Measurements from ENCODE around the gene JAG1.

Gene JAG1

GRCh38 chr20:10646886-10647420, 26.8 kb downstream of the JAG1 start:
- H3K27me3 ChIP-seq (ENCODE audit: control insufficient read depth, insufficient read depth, low read length, poor library complexity, severe bottlenecking), result no peaks in the 10 kb centered on the region
- peaks cover 83% of the 10 kb centered on the region for H3K36me3 ChIP-seq (ENCODE audit: control insufficient read depth, insufficient read depth, low read length)
- peaks cover 35% of the 10 kb centered on the region for H3K4me1 ChIP-seq (ENCODE audit: control insufficient read depth, insufficient read depth, low read length)
- no peak overlapping the region for H3K27ac ChIP-seq (ENCODE audit: insufficient read depth, low read depth, low read length, poor library complexity, severe bottlenecking)
- no peaks in the 10 kb centered on the region for H3K9me3 ChIP-seq (ENCODE audit: control insufficient read depth, low read length)
- 95 to 97% methylated on average over 9 of the region's 9 CpGs for WGBS, 2 experiments
- no peak overlapping the region for H3K4me3 ChIP-seq (ENCODE audit: insufficient read depth, low read depth, low read length)

- WGBS, 2 experiments, result 93 to 100% methylated on average over 4 of the region's 4 CpGs
- H3K27ac ChIP-seq (ENCODE audit: insufficient read depth, low read depth, low read length, poor library complexity, severe bottlenecking), result no peak overlapping the region
- no peak overlapping the region for H3K4me3 ChIP-seq (ENCODE audit: insufficient read depth, low read depth, low read length)
- no peaks in the 10 kb centered on the region for H3K9me3 ChIP-seq (ENCODE audit: control insufficient read depth, low read length)
- no peaks in the 10 kb centered on the region for H3K27me3 ChIP-seq (ENCODE audit: control insufficient read depth, insufficient read depth, low read length, poor library complexity, severe bottlenecking)
- H3K36me3 ChIP-seq (ENCODE audit: control insufficient read depth, insufficient read depth, low read length), result peaks cover 83% of the 10 kb centered on the region
- H3K4me1 ChIP-seq (ENCODE audit: control insufficient read depth, insufficient read depth, low read length), result peaks cover 32% of the 10 kb centered on the region
Measured at GRCh38 chr20:10646006-10646405, 27.8 kb downstream of the JAG1 start.

GRCh38 chr20:10645205-10645570, 28.6 kb downstream of the JAG1 start:
- 93 to 94% methylated on average over 10 of the region's 10 CpGs for WGBS, 2 experiments
- Histone ChIP-seq H3K4me1 (ENCODE audit: control insufficient read depth, insufficient read depth, low read length) (peaks cover 33% of the 10 kb centered on the region), H3K27ac (ENCODE audit: insufficient read depth, low read depth, low read length, poor library complexity, severe bottlenecking) (no peak overlapping the region), H3K4me3 (ENCODE audit: insufficient read depth, low read depth, low read length) (no peak overlapping the region), H3K9me3 (ENCODE audit: control insufficient read depth, low read length) (no peaks in the 10 kb centered on the region), H3K36me3 (ENCODE audit: control insufficient read depth, insufficient read depth, low read length) (peaks cover 87% of the 10 kb centered on the region), H3K27me3 (ENCODE audit: control insufficient read depth, insufficient read depth, low read length, poor library complexity, severe bottlenecking) (no peaks in the 10 kb centered on the region)

- WGBS, 2 experiments, result 95% methylated on average over 14 of the region's 14 CpGs
Measured at GRCh38 chr20:10644458-10645204, 29.2 kb downstream of the JAG1 start.

GRCh38 chr20:10643560-10643873, 30.3 kb downstream of the JAG1 start:
- Histone ChIP-seq H3K9me3 (ENCODE audit: control insufficient read depth, low read length) (no peaks in the 10 kb centered on the region), H3K27me3 (ENCODE audit: control insufficient read depth, insufficient read depth, low read length, poor library complexity, severe bottlenecking) (no peaks in the 10 kb centered on the region), H3K4me1 (ENCODE audit: control insufficient read depth, insufficient read depth, low read length) (peaks cover 35% of the 10 kb centered on the region), H3K36me3 (ENCODE audit: control insufficient read depth, insufficient read depth, low read length) (peaks cover 77% of the 10 kb centered on the region), H3K4me3 (ENCODE audit: insufficient read depth, low read depth, low read length) (no peak overlapping the region), H3K27ac (ENCODE audit: insufficient read depth, low read depth, low read length, poor library complexity, severe bottlenecking) (no peak overlapping the region)
- 94 to 97% methylated on average over 7 of the region's 7 CpGs for WGBS, 2 experiments

More at GRCh38 chr20:10644458-10645204, 29.2 kb downstream of the JAG1 start:
- H3K4me1 ChIP-seq (ENCODE audit: control insufficient read depth, insufficient read depth, low read length), result peaks cover 37% of the 10 kb centered on the region
- H3K27ac ChIP-seq (ENCODE audit: insufficient read depth, low read depth, low read length, poor library complexity, severe bottlenecking), result no peak overlapping the region
- H3K9me3 ChIP-seq (ENCODE audit: control insufficient read depth, low read length), result no peaks in the 10 kb centered on the region
- no peak overlapping the region for H3K4me3 ChIP-seq (ENCODE audit: insufficient read depth, low read depth, low read length)
- no peaks in the 10 kb centered on the region for H3K27me3 ChIP-seq (ENCODE audit: control insufficient read depth, insufficient read depth, low read length, poor library complexity, severe bottlenecking)
- peaks cover 88% of the 10 kb centered on the region for H3K36me3 ChIP-seq (ENCODE audit: control insufficient read depth, insufficient read depth, low read length)

- Histone ChIP-seq H3K4me1 (ENCODE audit: control insufficient read depth, insufficient read depth, low read length) (peaks cover 39% of the 10 kb centered on the region), H3K9me3 (ENCODE audit: control insufficient read depth, low read length) (no peaks in the 10 kb centered on the region), H3K4me3 (ENCODE audit: insufficient read depth, low read depth, low read length) (no peak overlapping the region), H3K27me3 (ENCODE audit: control insufficient read depth, insufficient read depth, low read length, poor library complexity, severe bottlenecking) (no peaks in the 10 kb centered on the region), H3K36me3 (ENCODE audit: control insufficient read depth, insufficient read depth, low read length) (peaks cover 72% of the 10 kb centered on the region), H3K27ac (ENCODE audit: insufficient read depth, low read depth, low read length, poor library complexity, severe bottlenecking) (peak overlapping the region; percentile 28)
- WGBS, 2 experiments, result 92 to 96% methylated on average over 4 of the region's 4 CpGs
Measured at GRCh38 chr20:10642856-10643559, 30.8 kb downstream of the JAG1 start.

GRCh38 chr20:10641893-10642292, 31.9 kb downstream of the JAG1 start:
- WGBS, 2 experiments, result 82 to 84% methylated on average over 7 of the region's 7 CpGs
- H3K27ac ChIP-seq (ENCODE audit: insufficient read depth, low read depth, low read length, poor library complexity, severe bottlenecking), result no peak overlapping the region
- peaks cover 48% of the 10 kb centered on the region for H3K4me1 ChIP-seq (ENCODE audit: control insufficient read depth, insufficient read depth, low read length)
- H3K36me3 ChIP-seq (ENCODE audit: control insufficient read depth, insufficient read depth, low read length), result peaks cover 67% of the 10 kb centered on the region
- no peak overlapping the region for H3K4me3 ChIP-seq (ENCODE audit: insufficient read depth, low read depth, low read length)
- no peaks in the 10 kb centered on the region for H3K9me3 ChIP-seq (ENCODE audit: control insufficient read depth, low read length)
- no peaks in the 10 kb centered on the region for H3K27me3 ChIP-seq (ENCODE audit: control insufficient read depth, insufficient read depth, low read length, poor library complexity, severe bottlenecking)

GRCh38 chr20:10641467-10641866, 32.3 kb downstream of the JAG1 start:
- H3K36me3 ChIP-seq (ENCODE audit: control insufficient read depth, insufficient read depth, low read length), result peaks cover 63% of the 10 kb centered on the region

GRCh38 chr20:10640897-10641296, 32.9 kb downstream of the JAG1 start:
- peaks cover 57% of the 10 kb centered on the region for H3K4me1 ChIP-seq (ENCODE audit: control insufficient read depth, insufficient read depth, low read length)
- WGBS, 2 experiments, result 94 to 98% methylated on average over 11 to 12 of the region's 12 CpGs
- H3K36me3 ChIP-seq (ENCODE audit: control insufficient read depth, insufficient read depth, low read length), result peaks cover 62% of the 10 kb centered on the region
- H3K9me3 ChIP-seq (ENCODE audit: control insufficient read depth, low read length), result no peaks in the 10 kb centered on the region
- H3K27ac ChIP-seq (ENCODE audit: insufficient read depth, low read depth, low read length, poor library complexity, severe bottlenecking), result peak overlapping the region; percentile 89
- H3K4me3 ChIP-seq (ENCODE audit: insufficient read depth, low read depth, low read length), result no peak overlapping the region
- H3K27me3 ChIP-seq (ENCODE audit: control insufficient read depth, insufficient read depth, low read length, poor library complexity, severe bottlenecking), result no peaks in the 10 kb centered on the region

More at GRCh38 chr20:10641467-10641866, 32.3 kb downstream of the JAG1 start:
- no peak overlapping the region for H3K27ac ChIP-seq (ENCODE audit: insufficient read depth, low read depth, low read length, poor library complexity, severe bottlenecking)
- H3K9me3 ChIP-seq (ENCODE audit: control insufficient read depth, low read length), result no peaks in the 10 kb centered on the region
- 95 to 97% methylated on average over 12 of the region's 12 CpGs for WGBS, 2 experiments
- no peaks in the 10 kb centered on the region for H3K27me3 ChIP-seq (ENCODE audit: control insufficient read depth, insufficient read depth, low read length, poor library complexity, severe bottlenecking)
- H3K4me1 ChIP-seq (ENCODE audit: control insufficient read depth, insufficient read depth, low read length), result peaks cover 53% of the 10 kb centered on the region
- no peak overlapping the region for H3K4me3 ChIP-seq (ENCODE audit: insufficient read depth, low read depth, low read length)

- H3K27me3 ChIP-seq (ENCODE audit: control insufficient read depth, insufficient read depth, low read length, poor library complexity, severe bottlenecking), result no peaks in the 10 kb centered on the region
- 48 to 51% methylated on average over 18 of the region's 18 CpGs for WGBS, 2 experiments
- H3K9me3 ChIP-seq (ENCODE audit: control insufficient read depth, low read length), result no peaks in the 10 kb centered on the region
- H3K4me1 ChIP-seq (ENCODE audit: control insufficient read depth, insufficient read depth, low read length), result peaks cover 66% of the 10 kb centered on the region
- H3K27ac ChIP-seq (ENCODE audit: insufficient read depth, low read depth, low read length, poor library complexity, severe bottlenecking), result peak overlapping the region; percentile 89
- peaks cover 53% of the 10 kb centered on the region for H3K36me3 ChIP-seq (ENCODE audit: control insufficient read depth, insufficient read depth, low read length)
- no peak overlapping the region for H3K4me3 ChIP-seq (ENCODE audit: insufficient read depth, low read depth, low read length)
Measured at GRCh38 chr20:10639737-10640556, 33.9 kb downstream of the JAG1 start.

All from ectodermal cell (in vitro differentiated cells).